GM21515 (cell line): ENCODE data around the gene TSKU.
"Not testable (repeated sequence)": the region's sequence is repeated elsewhere in the genome, so short reads cannot be mapped to it uniquely, and the experiment has no call there.

Source experiments
- ATAC-seq: cut with Tn5 transposase; IDR thresholded peaks from one replicate; pipeline ENCODE4 v1.9.1; 2021; ENCODE audit not compliant: unreplicated experiment

Gene TSKU

DNA sequence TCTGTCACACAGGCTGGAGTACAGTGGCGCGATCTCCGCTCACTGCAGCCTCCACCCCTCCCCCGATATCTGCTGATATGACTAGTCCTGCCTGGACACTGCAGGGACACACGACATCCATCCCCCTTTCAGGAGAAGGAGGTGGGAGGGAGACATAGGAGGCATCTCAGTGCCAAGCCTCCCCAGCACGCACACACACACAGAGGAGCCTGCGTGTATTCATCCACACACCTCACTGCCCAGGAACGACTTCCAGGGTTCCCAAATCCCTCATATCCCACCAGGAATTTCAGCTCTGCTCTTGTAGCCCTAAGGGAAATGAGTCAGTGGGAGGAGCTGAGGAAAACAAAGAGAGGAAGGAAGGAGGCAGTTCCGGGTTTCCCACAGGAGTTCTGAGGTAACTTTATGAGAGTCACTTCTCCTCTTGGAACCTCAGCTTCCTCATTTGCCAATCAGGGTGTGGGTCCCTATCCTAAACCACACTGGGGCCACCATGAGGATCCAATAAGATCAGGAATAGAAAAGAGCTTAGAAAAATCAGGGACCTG, 40.4 kb downstream of the TSKU start:
- ATAC-seq, result no peak

DNA sequence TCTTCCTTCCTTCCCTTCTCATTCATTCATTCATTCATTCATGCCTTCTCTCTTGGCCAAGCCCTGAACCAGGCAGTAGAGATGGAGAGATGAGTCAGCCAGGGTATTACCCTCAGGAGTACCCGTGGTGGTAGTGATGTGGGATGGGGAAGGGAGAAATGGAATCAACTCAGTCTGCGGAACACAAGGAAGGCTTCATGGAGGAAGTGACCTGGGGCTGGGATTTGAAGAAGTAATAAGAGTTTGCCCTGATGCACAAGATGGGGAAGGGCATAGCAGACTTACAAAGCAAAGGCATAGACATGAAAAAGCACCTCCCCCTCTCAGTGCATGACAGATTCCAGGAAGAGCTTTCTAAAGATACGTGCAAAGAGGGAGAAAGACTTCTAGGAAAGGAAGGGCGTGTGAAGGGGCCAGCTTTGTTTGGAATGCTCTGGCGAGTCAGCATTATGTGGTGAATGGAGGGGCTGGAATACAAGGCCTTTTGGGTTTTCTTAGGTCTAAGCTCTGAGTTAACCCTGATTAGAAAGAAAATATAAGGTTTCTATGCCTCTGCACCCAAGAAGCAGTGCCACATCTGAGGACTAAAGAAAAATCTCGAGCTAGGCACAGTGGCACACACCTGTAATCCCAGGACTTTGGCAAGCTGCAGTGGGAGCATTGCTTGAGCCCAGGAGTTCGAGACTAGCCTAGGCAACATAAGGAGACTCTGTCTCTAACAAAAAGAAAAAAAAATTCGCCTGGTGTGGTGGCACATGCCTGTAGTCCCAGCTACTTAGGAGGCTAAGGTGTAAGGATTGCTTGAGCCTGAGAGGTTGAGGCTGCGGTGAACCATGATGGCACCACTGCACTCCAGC, 41.2 kb downstream of the TSKU start:
- ATAC-seq, result no peak

- ATAC-seq, result no peak
Measured at GRCh38 chr11:76824980-76825725, 42.0 kb downstream of the TSKU start.

GRCh38 chr11:76825726-76826396, 42.7 kb downstream of the TSKU start:
- ATAC-seq, result no peak

GRCh38 chr11:76826508-76826907, 43.4 kb downstream of the TSKU start:
- not testable (repeated sequence) for ATAC-seq

DNA sequence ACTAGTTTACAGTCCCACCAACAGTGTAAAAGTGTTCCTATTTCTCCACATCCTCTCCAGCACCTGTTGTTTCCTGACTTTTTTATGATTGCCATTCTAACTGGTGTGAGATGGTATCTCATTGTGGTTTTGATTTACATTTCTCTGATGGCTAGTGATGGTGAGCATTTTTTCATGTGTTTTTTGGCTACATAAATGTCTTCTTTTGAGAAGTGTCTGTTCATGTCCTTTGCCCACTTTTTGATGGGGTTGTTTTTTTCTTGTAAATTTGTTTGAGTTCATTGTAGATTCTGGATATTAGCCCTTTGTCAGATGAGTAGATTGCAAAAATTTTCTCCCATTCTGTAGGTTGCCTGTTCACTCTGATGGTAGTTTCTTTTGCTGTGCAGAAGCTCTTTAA, 43.8 kb downstream of the TSKU start:
- not testable (repeated sequence) for ATAC-seq

DNA sequence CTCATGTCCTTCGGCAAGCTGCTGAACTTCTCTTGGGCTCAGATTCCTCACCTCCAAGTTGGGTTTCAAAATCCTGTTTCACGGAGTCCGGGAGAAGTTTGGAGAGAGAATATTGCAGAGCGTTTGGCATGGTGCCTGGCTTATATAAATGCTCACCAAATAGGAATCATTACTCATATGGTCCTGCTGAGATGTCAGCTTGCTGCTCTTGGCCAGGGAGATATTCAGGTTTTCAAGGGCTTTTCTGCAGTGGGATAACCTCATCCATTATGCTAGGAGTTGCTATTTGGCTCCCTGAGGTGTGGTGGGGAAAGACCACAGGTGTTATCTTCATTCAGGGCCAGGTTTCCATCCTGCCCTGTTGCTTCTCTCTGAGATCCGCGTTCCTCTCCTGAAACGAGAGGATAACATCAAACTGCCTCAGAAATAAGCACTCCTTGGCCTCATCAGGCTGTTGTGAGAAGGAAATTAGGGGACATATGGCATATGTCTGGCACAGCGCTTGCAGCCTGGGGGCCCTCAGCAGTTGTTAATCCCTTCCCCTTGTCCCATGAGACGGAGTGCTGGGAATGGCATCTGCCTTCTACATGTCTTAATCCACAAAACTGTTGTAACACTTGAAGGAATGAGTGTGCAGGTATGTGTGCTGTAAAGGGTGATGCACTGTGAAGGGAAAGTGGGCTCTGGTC, 47.6 kb downstream of the TSKU start:
- ATAC-seq, result no peak

GRCh38 chr11:76831686-76832310, 48.6 kb downstream of the TSKU start:
- no peak for ATAC-seq

GRCh38 chr11:76832361-76832760, 49.2 kb downstream of the TSKU start:
- no peak for ATAC-seq

DNA sequence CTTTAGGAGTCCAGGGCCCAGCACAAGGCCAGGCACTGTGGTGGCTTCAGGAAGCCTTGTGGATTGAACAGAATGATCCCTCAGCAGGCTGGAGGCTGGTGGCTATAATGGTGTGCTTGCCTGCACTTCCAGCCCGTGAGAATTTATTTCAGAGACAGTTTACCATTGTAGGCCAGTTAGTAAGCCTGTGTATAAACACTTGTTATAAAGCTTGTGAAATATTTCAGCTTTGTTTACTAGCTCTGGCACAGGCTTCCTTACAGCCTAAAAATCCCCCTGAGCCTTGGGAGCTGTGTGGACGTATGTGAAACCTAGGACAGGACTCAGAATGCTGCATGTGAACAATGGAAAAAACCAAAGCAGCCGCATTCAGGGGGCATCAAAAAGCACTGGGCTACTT, 51.0 kb downstream of the TSKU start:
- ATAC-seq, result no peak

DNA sequence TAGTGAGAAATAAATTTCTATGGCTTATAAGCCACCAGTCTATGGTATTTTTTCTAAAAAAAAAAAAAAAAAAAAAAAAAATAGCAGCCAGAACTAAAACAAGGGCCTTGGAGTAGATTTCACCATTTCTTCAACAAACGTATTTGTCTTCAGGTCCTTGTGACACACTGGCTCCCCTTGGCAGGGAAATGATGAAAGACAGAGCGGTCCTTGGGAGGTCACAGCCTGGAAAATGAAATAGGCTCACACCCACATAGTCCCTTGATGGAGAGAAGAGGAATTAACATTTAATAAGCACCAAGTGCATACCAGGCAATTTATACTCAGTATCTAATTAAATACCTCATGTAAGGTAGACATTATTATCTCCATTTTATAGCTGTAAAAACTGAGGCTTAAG, 51.9 kb downstream of the TSKU start:
- ATAC-seq, result no peak

GRCh38 chr11:76835928-76836612, 52.9 kb downstream of the TSKU start:
- ATAC-seq, result no peak

- ATAC-seq, result no peak
Measured at GRCh38 chr11:76836613-76837291, 53.6 kb downstream of the TSKU start.

DNA sequence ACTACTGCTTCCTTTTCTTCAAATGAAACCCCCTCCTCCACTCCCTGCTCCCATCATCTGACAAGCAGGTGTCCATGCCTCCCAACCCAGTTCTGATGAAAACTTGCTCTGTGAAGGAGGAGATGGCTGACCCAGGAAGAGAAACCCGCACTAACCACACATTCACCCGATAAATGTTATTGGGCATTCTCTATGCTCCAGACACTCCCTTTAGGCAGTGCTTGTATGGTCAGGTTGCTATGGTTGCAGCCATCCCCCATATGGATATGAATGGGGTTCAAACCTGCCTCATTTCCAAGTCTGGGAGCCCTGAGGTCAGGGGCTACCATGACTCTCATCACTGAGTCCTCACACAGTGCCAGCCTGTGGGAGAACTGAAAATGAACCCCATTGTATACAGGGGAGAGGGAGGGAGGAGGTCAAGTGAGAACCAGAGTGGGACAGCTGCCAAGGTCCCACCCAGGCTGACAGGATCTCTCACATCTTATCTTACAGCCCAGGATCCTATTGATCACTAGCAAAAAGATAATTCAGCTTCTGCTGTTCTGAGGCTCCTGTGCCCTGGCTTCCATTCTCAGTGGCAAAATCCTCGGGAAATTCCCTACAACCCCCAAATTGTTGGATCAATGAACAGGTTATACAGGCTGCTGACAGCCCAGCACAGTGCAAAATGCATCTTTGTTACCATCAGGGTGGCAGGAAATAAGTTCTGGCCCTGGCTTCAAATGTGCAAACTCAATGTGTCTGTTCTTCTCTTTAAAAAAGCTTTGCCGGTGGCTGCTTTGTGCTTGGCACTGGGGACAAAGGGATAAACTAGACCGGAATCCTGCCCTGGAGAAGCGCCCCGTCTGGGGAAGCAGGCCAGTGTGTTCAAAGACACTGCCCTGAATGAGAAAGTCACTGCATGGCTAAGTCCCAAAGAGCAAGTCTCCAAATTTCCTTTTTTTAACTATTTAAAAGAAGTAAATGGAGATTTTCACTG, 54.8 kb downstream of the TSKU start:
- no peak for ATAC-seq

- ATAC-seq, result no peak
Measured at GRCh38 chr11:76838678-76839068, 55.5 kb downstream of the TSKU start.

DNA sequence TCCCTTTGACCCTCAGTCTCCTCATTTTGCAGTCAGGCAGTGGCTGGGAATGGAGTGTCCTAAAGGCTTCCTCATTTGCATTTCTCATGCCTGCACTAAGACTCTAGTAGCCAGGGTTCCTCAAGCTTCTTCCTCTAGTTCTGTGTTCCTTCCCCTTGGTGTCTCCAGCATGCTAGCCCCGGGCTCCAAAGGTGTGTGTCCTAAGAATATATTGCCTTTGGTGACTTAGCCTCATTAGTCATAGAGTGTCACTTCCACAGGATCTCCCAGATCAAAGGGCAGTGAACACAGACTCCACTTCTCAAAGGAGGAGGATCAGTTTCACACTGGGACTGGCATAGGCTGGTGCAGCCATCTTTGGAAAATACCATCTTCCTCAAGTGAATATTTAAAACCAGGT, 56.2 kb downstream of the TSKU start:
- no peak for ATAC-seq

DNA sequence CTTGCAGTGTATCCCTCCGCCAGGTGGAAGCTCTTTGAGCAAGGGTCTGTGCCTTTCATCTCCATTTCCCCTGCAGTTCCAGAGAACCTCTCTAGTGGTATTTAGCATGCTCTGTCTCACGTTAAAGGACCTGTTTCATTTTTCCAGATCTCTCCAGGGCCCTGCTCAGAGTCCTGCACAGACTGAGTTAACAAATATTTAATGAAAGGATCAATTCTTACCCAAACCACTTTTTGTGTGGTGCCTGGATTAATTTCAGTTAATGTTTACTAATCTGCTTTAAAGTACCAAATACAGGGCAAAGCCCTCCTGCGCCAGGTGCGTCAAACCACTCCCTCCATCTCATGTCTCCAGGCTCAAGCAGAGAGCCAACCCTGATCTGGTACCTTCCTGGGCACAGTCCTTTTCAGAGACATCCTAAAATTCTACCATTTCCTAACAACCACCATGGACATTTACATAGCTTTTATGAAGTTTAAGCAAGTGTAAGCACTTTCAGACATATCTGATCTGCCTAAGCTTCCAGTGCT, 58.8 kb downstream of the TSKU start:
- no peak for ATAC-seq

- ATAC-seq, result no peak
Measured at GRCh38 chr11:76843907-76844306, 60.8 kb downstream of the TSKU start.
